BLaER1 (cell line): Measurements from ENCODE around the gene SLC6A11.

Experiments
- H3K27ac ChIP-seq: shearing (Covaris generic); formaldehyde crosslinking; 2 replicates; pipeline ENCODE4 v1.8.1; 2022
- H3K27me3 ChIP-seq: shearing (Covaris generic); formaldehyde crosslinking; 2 replicates; pipeline ENCODE4 v1.8.1; 2022
- H3K36me3 ChIP-seq: shearing (Covaris generic); formaldehyde crosslinking; 2 replicates; pipeline ENCODE4 v1.8.1; 2022
- H3K4me1 ChIP-seq: shearing (Covaris generic); formaldehyde crosslinking; 2 replicates; pipeline ENCODE4 v1.8.1; 2022
- H3K4me2 ChIP-seq: shearing (Covaris generic); formaldehyde crosslinking; 2 replicates; pipeline ENCODE4 v1.8.1; 2022
- H3K4me3 ChIP-seq: shearing (Covaris generic); formaldehyde crosslinking; 2 replicates; pipeline ENCODE4 v1.8.1; 2022
- H3K9ac ChIP-seq: shearing (Covaris generic); formaldehyde crosslinking; 2 replicates; pipeline ENCODE4 v1.8.1; 2022
- H3K9me3 ChIP-seq: shearing (Covaris generic); formaldehyde crosslinking; 2 replicates; pipeline ENCODE4 v1.8.1; 2022
- H4K20me1 ChIP-seq: shearing (Covaris generic); formaldehyde crosslinking; 2 replicates; pipeline ENCODE4 v1.8.1; 2022
- Cebpa-rat ChIP-seq: shearing (Covaris generic); IDR thresholded peaks from 2 replicates; pipeline ENCODE4 v1.8.1; 2022

The SLC6A11 gene

GRCh38 chr3:10788451-10788850 is 27.6 kb upstream of the SLC6A11 start:
- H3K4me2 ChIP-seq: no peak overlapping the region
- no peaks in the 10 kb centered on the region for H3K27me3 ChIP-seq
- no peak overlapping the region for H3K27ac ChIP-seq
- no peaks in the 10 kb centered on the region for H4K20me1 ChIP-seq
- TF ChIP-seq Cebpa-rat: no peak
- no peak overlapping the region for H3K9ac ChIP-seq
- no peak overlapping the region for H3K4me3 ChIP-seq
- H3K4me1 ChIP-seq: peaks cover 11% of the 10 kb centered on the region
- no peaks in the 10 kb centered on the region for H3K36me3 ChIP-seq
- no peaks in the 10 kb centered on the region for H3K9me3 ChIP-seq

GRCh38 chr3:10790713-10791112 is 25.3 kb upstream of the SLC6A11 start:
- Histone ChIP-seq H3K4me3 (no peak overlapping the region), H3K9ac (no peak overlapping the region), H3K4me1 (no peaks in the 10 kb centered on the region), H4K20me1 (no peaks in the 10 kb centered on the region), H3K36me3 (no peaks in the 10 kb centered on the region), H3K9me3 (no peaks in the 10 kb centered on the region), H3K27ac (no peak overlapping the region), H3K27me3 (no peaks in the 10 kb centered on the region), H3K4me2 (no peak overlapping the region)
- no peak for TF ChIP-seq Cebpa-rat

- no peaks in the 10 kb centered on the region for H4K20me1 ChIP-seq
- H3K4me1 ChIP-seq: no peaks in the 10 kb centered on the region
- no peak overlapping the region for H3K4me3 ChIP-seq
- H3K36me3 ChIP-seq: no peaks in the 10 kb centered on the region
- TF ChIP-seq Cebpa-rat: no peak
- H3K4me2 ChIP-seq: no peak overlapping the region
- no peaks in the 10 kb centered on the region for H3K9me3 ChIP-seq
- no peak overlapping the region for H3K9ac ChIP-seq
- H3K27ac ChIP-seq: no peak overlapping the region
- no peaks in the 10 kb centered on the region for H3K27me3 ChIP-seq
Observed at GRCh38 chr3:10792208-10792607, 23.8 kb upstream of the SLC6A11 start.

- Histone ChIP-seq H4K20me1 (no peaks in the 10 kb centered on the region), H3K9ac (no peak overlapping the region), H3K27me3 (no peaks in the 10 kb centered on the region), H3K4me1 (no peaks in the 10 kb centered on the region), H3K4me2 (no peak overlapping the region), H3K9me3 (no peaks in the 10 kb centered on the region), H3K27ac (no peak overlapping the region), H3K4me3 (no peak overlapping the region), H3K36me3 (no peaks in the 10 kb centered on the region)
- TF ChIP-seq Cebpa-rat: no peak
Observed at GRCh38 chr3:10798600-10799367, 17.2 kb upstream of the SLC6A11 start.

- H3K9me3 ChIP-seq: no peaks in the 10 kb centered on the region
- no peaks in the 10 kb centered on the region for H4K20me1 ChIP-seq
- H3K36me3 ChIP-seq: no peaks in the 10 kb centered on the region
- H3K27me3 ChIP-seq: no peaks in the 10 kb centered on the region
- no peak overlapping the region for H3K27ac ChIP-seq
- TF ChIP-seq Cebpa-rat: no peak
- H3K4me3 ChIP-seq: no peak overlapping the region
- H3K9ac ChIP-seq: no peak overlapping the region
- no peak overlapping the region for H3K4me2 ChIP-seq
- H3K4me1 ChIP-seq: peaks cover 7% of the 10 kb centered on the region
Observed at GRCh38 chr3:10804183-10804648, 11.8 kb upstream of the SLC6A11 start.

- TF ChIP-seq Cebpa-rat: no peak
- Histone ChIP-seq H4K20me1 (no peaks in the 10 kb centered on the region), H3K4me1 (peaks cover 7% of the 10 kb centered on the region), H3K4me3 (no peak overlapping the region), H3K9ac (no peak overlapping the region), H3K9me3 (no peaks in the 10 kb centered on the region), H3K36me3 (no peaks in the 10 kb centered on the region), H3K27me3 (no peaks in the 10 kb centered on the region), H3K27ac (no peak overlapping the region), H3K4me2 (peak overlapping the region; percentile 13; the same call in 1 of the 2 replicates)
Observed at GRCh38 chr3:10806006-10806405, 10.0 kb upstream of the SLC6A11 start.

- no peak overlapping the region for H3K27ac ChIP-seq
- TF ChIP-seq Cebpa-rat: no peak
- H4K20me1 ChIP-seq: no peaks in the 10 kb centered on the region
- H3K4me1 ChIP-seq: peaks cover 7% of the 10 kb centered on the region
- H3K9ac ChIP-seq: no peak overlapping the region
- no peaks in the 10 kb centered on the region for H3K27me3 ChIP-seq
- H3K4me3 ChIP-seq: no peak overlapping the region
- H3K4me2 ChIP-seq: no peak overlapping the region
- H3K9me3 ChIP-seq: no peaks in the 10 kb centered on the region
- H3K36me3 ChIP-seq: no peaks in the 10 kb centered on the region
Observed at GRCh38 chr3:10808130-10808735, 7.8 kb upstream of the SLC6A11 start.

- no peak overlapping the region for H3K27ac ChIP-seq
- H3K27me3 ChIP-seq: no peaks in the 10 kb centered on the region
- H3K4me2 ChIP-seq: no peak overlapping the region
- no peaks in the 10 kb centered on the region for H3K36me3 ChIP-seq
- H3K4me1 ChIP-seq: peaks cover 7% of the 10 kb centered on the region
- no peak overlapping the region for H3K4me3 ChIP-seq
- H3K9ac ChIP-seq: no peak overlapping the region
- no peaks in the 10 kb centered on the region for H3K9me3 ChIP-seq
- no peaks in the 10 kb centered on the region for H4K20me1 ChIP-seq
- no peak for TF ChIP-seq Cebpa-rat
Observed at GRCh38 chr3:10808974-10809373, 7.1 kb upstream of the SLC6A11 start.

GRCh38 chr3:10810376-10810775 is 5.7 kb upstream of the SLC6A11 start:
- Histone ChIP-seq H3K4me3 (no peak overlapping the region), H3K27ac (no peak overlapping the region), H3K9ac (no peak overlapping the region), H3K4me2 (no peak overlapping the region), H3K36me3 (no peaks in the 10 kb centered on the region), H3K4me1 (peaks cover 8% of the 10 kb centered on the region), H3K9me3 (no peaks in the 10 kb centered on the region), H4K20me1 (no peaks in the 10 kb centered on the region), H3K27me3 (peaks cover 13% of the 10 kb centered on the region)
- no peak for TF ChIP-seq Cebpa-rat

- peaks cover 38% of the 10 kb centered on the region for H3K27me3 ChIP-seq
- no peaks in the 10 kb centered on the region for H3K36me3 ChIP-seq
- no peak for TF ChIP-seq Cebpa-rat
- H4K20me1 ChIP-seq: no peaks in the 10 kb centered on the region; the same call in 1 of the 2 replicates
- no peak overlapping the region for H3K9ac ChIP-seq
- H3K27ac ChIP-seq: no peak overlapping the region
- H3K4me2 ChIP-seq: no peak overlapping the region
- no peaks in the 10 kb centered on the region for H3K9me3 ChIP-seq
- peaks cover 12% of the 10 kb centered on the region for H3K4me1 ChIP-seq
- H3K4me3 ChIP-seq: no peak overlapping the region
Observed at GRCh38 chr3:10813425-10813824, 2.6 kb upstream of the SLC6A11 start.
